ENCODE measurements around the gene VWA5A.

The VWA5A gene

GRCh38 chr11:124193221-124194010, 78.2 kb downstream of the VWA5A start:
- Histone ChIP-seq H3K79me1 (ENCODE audit: low read length) (no peaks in the 10 kb centered on the region), H3K4me3 (ENCODE audit: low read depth, low read length) (no peak overlapping the region), H3K79me2 (ENCODE audit: control insufficient read depth, insufficient read depth, low read length, poor library complexity) (no peaks in the 10 kb centered on the region), H4K8ac (ENCODE audit: low read depth, low read length) (no peak overlapping the region), H3K27me3 (ENCODE audit: insufficient read depth, low read length) (no peaks in the 10 kb centered on the region), H3K18ac (ENCODE audit: low read length) (no peak overlapping the region), H3K27ac (ENCODE audit: low read depth, low read length) (no peak overlapping the region), H3K4ac (ENCODE audit: low read depth, low read length) (no peak overlapping the region), H2BK12ac (ENCODE audit: low read length) (no peak overlapping the region), H2AFZ (ENCODE audit: insufficient read depth, low read length, poor library complexity) (no peak overlapping the region), H2BK5ac (ENCODE audit: low read depth, low read length, poor library complexity) (no peak overlapping the region), H3K36me3 (ENCODE audit: control insufficient read depth in 1 of 2, insufficient read depth in 2 of 2, low read length in 2 of 2) (no peaks in the 10 kb centered on the region), H3K4me1 (ENCODE audit: control insufficient read depth in 1 of 2, insufficient read depth in 2 of 2, low read length in 2 of 2) (no peaks in the 10 kb centered on the region), H3K23ac (ENCODE audit: low read length) (no peak overlapping the region), H2BK120ac (ENCODE audit: insufficient read depth, low read length, poor library complexity) (no peak overlapping the region), H2AK5ac (ENCODE audit: low read length) (no peak overlapping the region), H4K12ac (ENCODE audit: low read depth, low read length) (no peak overlapping the region), H3K9me3 (ENCODE audit: insufficient read depth, low read depth, low read length) (no peaks in the 10 kb centered on the region), H4K91ac (ENCODE audit: low read depth, low read length) (no peak overlapping the region), H3K14ac (ENCODE audit: low read length) (no peak overlapping the region), H3K9ac (ENCODE audit: low read length) (no peak overlapping the region), H3K4me2 (ENCODE audit: low read length) (no peak overlapping the region)
- no CpG with 5 or more reads among the region's 6 CpGs for WGBS (ENCODE audit: extremely low coverage, insufficient coverage, insufficient read length)
- no peak for DNase-seq

GRCh38 chr11:124194293-124195188, 79.3 kb downstream of the VWA5A start:
- Histone ChIP-seq H3K27ac (ENCODE audit: low read depth, low read length) (no peak overlapping the region), H2BK12ac (ENCODE audit: low read length) (no peak overlapping the region), H3K9ac (ENCODE audit: low read length) (no peak overlapping the region), H3K14ac (ENCODE audit: low read length) (no peak overlapping the region), H2AK5ac (ENCODE audit: low read length) (no peak overlapping the region), H3K79me2 (ENCODE audit: control insufficient read depth, insufficient read depth, low read length, poor library complexity) (no peaks in the 10 kb centered on the region), H3K4ac (ENCODE audit: low read depth, low read length) (no peak overlapping the region), H3K4me2 (ENCODE audit: low read length) (no peak overlapping the region), H3K36me3 (ENCODE audit: control insufficient read depth in 1 of 2, insufficient read depth in 2 of 2, low read length in 2 of 2) (no peaks in the 10 kb centered on the region), H3K27me3 (ENCODE audit: insufficient read depth, low read length) (no peaks in the 10 kb centered on the region), H3K9me3 (ENCODE audit: insufficient read depth, low read depth, low read length) (no peaks in the 10 kb centered on the region), H2AFZ (ENCODE audit: insufficient read depth, low read length, poor library complexity) (no peak overlapping the region), H4K91ac (ENCODE audit: low read depth, low read length) (no peak overlapping the region), H3K18ac (ENCODE audit: low read length) (no peak overlapping the region), H3K79me1 (ENCODE audit: low read length) (no peaks in the 10 kb centered on the region), H4K12ac (ENCODE audit: low read depth, low read length) (no peak overlapping the region), H4K8ac (ENCODE audit: low read depth, low read length) (no peak overlapping the region), H3K23ac (ENCODE audit: low read length) (no peak overlapping the region), H3K4me3 (ENCODE audit: low read depth, low read length) (no peak overlapping the region), H2BK120ac (ENCODE audit: insufficient read depth, low read length, poor library complexity) (no peak overlapping the region), H3K4me1 (ENCODE audit: control insufficient read depth in 1 of 2, insufficient read depth in 2 of 2, low read length in 2 of 2) (no peaks in the 10 kb centered on the region), H2BK5ac (ENCODE audit: low read depth, low read length, poor library complexity) (no peak overlapping the region)
- DNase-seq: no peak
- WGBS (ENCODE audit: extremely low coverage, insufficient coverage, insufficient read length): 100% methylated on average over 1 of the region's 6 CpGs

GRCh38 chr11:124195189-124195734, 80.0 kb downstream of the VWA5A start:
- H3K9me3 ChIP-seq (ENCODE audit: insufficient read depth, low read depth, low read length): no peaks in the 10 kb centered on the region
- H3K4ac ChIP-seq (ENCODE audit: low read depth, low read length): no peak overlapping the region
- no peaks in the 10 kb centered on the region for H3K79me1 ChIP-seq (ENCODE audit: low read length)
- H3K9ac ChIP-seq (ENCODE audit: low read length): no peak overlapping the region
- no peak overlapping the region for H4K91ac ChIP-seq (ENCODE audit: low read depth, low read length)
- no peak overlapping the region for H4K8ac ChIP-seq (ENCODE audit: low read depth, low read length)
- no peak overlapping the region for H2AFZ ChIP-seq (ENCODE audit: insufficient read depth, low read length, poor library complexity)
- H2BK120ac ChIP-seq (ENCODE audit: insufficient read depth, low read length, poor library complexity): no peak overlapping the region
- no CpG with 5 or more reads among the region's 4 CpGs for WGBS (ENCODE audit: extremely low coverage, insufficient coverage, insufficient read length)
- no peak overlapping the region for H2BK12ac ChIP-seq (ENCODE audit: low read length)
- no peak overlapping the region for H3K4me2 ChIP-seq (ENCODE audit: low read length)
- no peak overlapping the region for H3K23ac ChIP-seq (ENCODE audit: low read length)
- H2BK5ac ChIP-seq (ENCODE audit: low read depth, low read length, poor library complexity): no peak overlapping the region
- H3K4me1 ChIP-seq (ENCODE audit: control insufficient read depth in 1 of 2, insufficient read depth in 2 of 2, low read length in 2 of 2): no peaks in the 10 kb centered on the region
- no peak overlapping the region for H3K18ac ChIP-seq (ENCODE audit: low read length)
- no peak overlapping the region for H2AK5ac ChIP-seq (ENCODE audit: low read length)
- H3K4me3 ChIP-seq (ENCODE audit: low read depth, low read length): no peak overlapping the region
- no peak overlapping the region for H4K12ac ChIP-seq (ENCODE audit: low read depth, low read length)
- H3K14ac ChIP-seq (ENCODE audit: low read length): no peak overlapping the region
- no peaks in the 10 kb centered on the region for H3K79me2 ChIP-seq (ENCODE audit: control insufficient read depth, insufficient read depth, low read length, poor library complexity)
- no peak overlapping the region for H3K27ac ChIP-seq (ENCODE audit: low read depth, low read length)
- no peaks in the 10 kb centered on the region for H3K27me3 ChIP-seq (ENCODE audit: insufficient read depth, low read length)
- no peaks in the 10 kb centered on the region for H3K36me3 ChIP-seq (ENCODE audit: control insufficient read depth in 1 of 2, insufficient read depth in 2 of 2, low read length in 2 of 2)
- peak; percentile 54 to 89 for DNase-seq

Data from trophoblast cell (in vitro differentiated cells and primary cell).